Upper lobe of left lung (tissue), 4 donors: ENCODE data around the gene SLIT1.

ENCODE experiments used
- EP300 ChIP-seq, 4 donors: sonication (generic); formaldehyde crosslinking; IDR thresholded peaks; one replicate each; pipeline ENCODE4 v1.5.1; 2017; ENCODE audit warnings: antibody characterized with exemption in 4 of 4, control low read depth in 2 of 4
- POLR2A ChIP-seq, 4 donors: fragments of 450-650 bp; IDR thresholded peaks; one replicate each; pipeline ENCODE4 v1.5.1; 2016 to 2017; ENCODE audit warnings: antibody characterized with exemption in 4 of 4, mild to moderate bottlenecking in 2 of 4
- POLR2AphosphoS5 ChIP-seq, 2 donors: sonication (generic); formaldehyde crosslinking; IDR thresholded peaks; one replicate each; pipeline ENCODE4 v1.5.1; 2017; ENCODE audit warnings: antibody characterized with exemption in 2 of 2
- TF ChIP-seq, protein P1 (sequence below), 6 experiments: fragments of 450-650 bp in 4 of 6; fragments of 200-600 bp in 2 of 6; sonication (generic) in 2 of 6; IDR thresholded peaks; one replicate each; pipeline ENCODE4 v1.5.1; 2016 to 2019; ENCODE audit warnings: antibody characterized with exemption in 6 of 6

DNA sequence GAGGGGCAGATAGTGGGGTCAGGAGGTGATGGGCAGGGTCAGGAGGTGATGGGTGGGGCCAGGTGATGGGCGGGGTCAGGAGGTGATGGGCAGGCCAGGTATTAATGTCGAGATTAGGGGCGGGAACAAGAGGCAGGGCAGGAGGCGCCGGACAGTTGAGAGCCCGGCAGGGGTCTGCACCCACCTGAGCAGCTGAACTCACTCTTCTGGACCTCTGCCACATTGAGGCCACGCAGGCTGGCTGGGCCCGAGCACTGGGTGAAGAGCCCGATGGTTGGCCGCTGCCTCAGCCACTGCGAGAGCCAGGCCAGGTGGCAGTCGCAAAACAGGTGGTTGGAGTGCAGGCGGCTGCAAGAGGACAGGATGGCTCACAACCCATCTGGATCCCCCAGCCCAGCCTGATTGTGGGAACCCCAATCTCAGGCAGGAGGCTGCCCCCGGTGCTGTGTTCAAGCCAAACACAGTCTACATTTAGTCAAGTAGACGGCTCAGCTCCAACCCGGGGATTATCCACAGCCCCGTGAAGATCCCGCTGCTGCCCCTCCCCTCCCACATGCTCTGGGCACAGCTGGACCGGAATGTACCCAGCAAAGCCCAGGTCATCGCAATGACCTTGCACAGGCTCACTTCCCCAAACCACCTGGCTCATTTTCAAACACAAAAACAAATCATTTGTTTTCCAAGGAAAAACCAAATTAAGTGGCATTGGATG is 122.3 kb downstream of the SLIT1 start:
- TF ChIP-seq, protein P1, sequence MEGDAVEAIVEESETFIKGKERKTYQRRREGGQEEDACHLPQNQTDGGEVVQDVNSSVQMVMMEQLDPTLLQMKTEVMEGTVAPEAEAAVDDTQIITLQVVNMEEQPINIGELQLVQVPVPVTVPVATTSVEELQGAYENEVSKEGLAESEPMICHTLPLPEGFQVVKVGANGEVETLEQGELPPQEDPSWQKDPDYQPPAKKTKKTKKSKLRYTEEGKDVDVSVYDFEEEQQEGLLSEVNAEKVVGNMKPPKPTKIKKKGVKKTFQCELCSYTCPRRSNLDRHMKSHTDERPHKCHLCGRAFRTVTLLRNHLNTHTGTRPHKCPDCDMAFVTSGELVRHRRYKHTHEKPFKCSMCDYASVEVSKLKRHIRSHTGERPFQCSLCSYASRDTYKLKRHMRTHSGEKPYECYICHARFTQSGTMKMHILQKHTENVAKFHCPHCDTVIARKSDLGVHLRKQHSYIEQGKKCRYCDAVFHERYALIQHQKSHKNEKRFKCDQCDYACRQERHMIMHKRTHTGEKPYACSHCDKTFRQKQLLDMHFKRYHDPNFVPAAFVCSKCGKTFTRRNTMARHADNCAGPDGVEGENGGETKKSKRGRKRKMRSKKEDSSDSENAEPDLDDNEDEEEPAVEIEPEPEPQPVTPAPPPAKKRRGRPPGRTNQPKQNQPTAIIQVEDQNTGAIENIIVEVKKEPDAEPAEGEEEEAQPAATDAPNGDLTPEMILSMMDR (IDR thresholded peaks at IDR 0.05) = no peak
- no peak for TF ChIP-seq POLR2A (IDR thresholded peaks at IDR 0.05)
- TF ChIP-seq EP300 (IDR thresholded peaks at IDR 0.05) = no peak
- TF ChIP-seq POLR2AphosphoS5 (IDR thresholded peaks at IDR 0.05) = no peak
